GM21447 (cell line): Measurements from ENCODE around the gene SSBP4.
"Not testable (repeated sequence)": the region's sequence is repeated elsewhere in the genome, so short reads cannot be mapped to it uniquely, and the experiment has no call there.

Source experiments
- ATAC-seq: cut with Tn5 transposase; IDR thresholded peaks from one replicate; pipeline ENCODE4 v1.9.1; 2021; ENCODE audit not compliant: unreplicated experiment

The SSBP4 gene

GRCh38 chr19:18419195-18419698 lies at the start of gene SSBP4:
Gene SSBP4, plus strand, starts transcription at chr19:18419398. Its CDS starts 251 bp downstream, at chr19:18419649.
- ATAC-seq, result peak; percentile 40

- no peak for ATAC-seq
These were observed 45.7 kb upstream of the SSBP4 start for GRCh38 chr19:18373407-18373891.

DNA sequence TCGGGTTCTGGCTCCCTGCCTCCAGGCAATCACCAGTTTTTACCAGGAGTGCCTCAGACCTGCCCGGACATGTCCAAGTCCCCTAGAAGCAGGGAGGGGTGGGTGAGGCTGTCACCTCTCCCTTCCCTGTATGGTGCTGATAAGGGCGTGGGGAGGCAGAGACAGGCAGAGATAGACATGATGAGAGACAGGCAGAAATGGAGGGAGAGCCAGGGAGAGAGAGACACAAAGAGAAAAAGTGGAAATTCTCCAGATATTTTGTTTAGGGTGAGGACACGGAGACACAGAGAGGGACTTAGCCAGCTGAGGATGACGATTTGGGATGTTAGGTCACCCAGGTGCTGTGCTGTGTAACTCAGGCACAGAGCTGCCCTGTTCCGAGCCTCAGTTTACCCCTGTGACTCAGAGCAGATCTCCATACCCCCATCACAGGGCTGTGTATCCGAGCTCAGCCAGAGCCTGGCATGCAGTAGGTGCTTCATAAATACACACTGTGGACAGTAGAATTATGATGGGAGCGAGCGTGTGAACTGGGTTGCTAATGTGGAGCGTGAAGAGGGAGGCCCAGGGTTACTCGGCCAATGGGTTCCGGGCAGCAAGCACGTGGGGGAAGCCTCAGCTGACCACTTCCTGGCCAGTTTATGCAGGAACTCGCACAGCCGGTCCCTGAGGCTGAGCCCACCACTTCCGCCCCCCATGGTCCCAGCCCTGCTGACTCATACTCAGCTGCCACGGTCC lies 45.1 kb upstream of the SSBP4 start:
- peak; percentile 76 for ATAC-seq

DNA sequence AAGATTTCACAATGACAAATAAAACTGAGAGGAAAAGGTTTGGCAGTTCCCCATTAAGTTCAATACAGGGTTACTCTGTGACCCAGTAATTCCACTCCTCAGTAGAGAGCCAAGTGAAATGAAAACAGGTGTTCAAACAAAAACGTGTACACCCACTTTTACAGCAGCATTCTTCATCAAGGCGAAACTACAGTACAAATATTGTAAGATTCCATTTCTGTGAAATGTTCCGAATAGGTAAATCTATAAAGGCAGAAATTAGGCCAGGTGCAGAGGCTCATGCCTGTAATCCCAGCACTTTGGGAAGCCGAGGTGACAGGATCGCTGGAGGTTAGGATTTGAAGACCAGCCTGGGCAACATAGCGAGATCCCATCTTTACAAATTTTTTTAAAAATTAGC lies 42.2 kb upstream of the SSBP4 start:
- no peak for ATAC-seq

- no peak for ATAC-seq
These were observed 39.1 kb upstream of the SSBP4 start for GRCh38 chr19:18379803-18380747.

DNA sequence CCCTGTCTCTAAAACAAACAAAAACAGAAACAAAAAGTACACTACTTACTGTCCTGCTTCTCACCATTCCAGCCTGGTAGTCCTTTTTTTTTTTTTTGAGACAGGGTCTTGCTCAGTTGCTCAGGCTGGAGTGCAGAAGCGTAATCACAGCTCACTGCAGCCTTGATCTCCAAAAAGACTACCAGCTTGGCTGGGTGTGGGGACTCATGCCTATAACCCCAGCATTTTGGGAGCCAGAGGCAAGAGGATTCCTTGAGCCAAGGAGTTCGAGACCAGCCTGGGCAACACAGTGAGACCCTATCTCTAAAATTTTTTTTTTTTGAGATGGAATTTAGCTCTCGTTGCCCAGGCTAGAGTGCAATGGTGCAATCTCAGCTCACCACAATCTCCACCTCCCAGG lies 38.4 kb upstream of the SSBP4 start:
- ATAC-seq, result no peak

- not testable (repeated sequence) for ATAC-seq
These were observed 35.6 kb upstream of the SSBP4 start for GRCh38 chr19:18383622-18384021.

DNA sequence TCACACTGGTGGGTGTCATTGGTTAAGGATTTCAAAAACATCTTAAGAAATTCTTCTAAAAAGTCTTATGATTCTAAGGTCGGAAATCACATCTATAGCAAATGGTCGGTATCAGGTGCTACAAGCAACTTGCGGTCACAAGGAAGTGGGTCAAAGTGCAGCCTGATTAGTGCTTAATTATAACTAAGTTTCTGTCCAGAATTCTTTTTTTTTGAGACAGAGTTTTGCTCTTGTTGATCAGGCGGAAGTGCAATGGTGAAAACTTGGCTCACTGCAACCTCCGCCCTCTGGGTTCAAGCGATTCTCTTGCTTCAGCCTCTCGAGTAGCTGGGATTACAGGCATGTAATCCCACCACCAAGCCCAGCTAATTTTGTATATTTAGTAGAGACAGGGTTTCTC lies 34.4 kb upstream of the SSBP4 start:
- ATAC-seq, result no peak

DNA sequence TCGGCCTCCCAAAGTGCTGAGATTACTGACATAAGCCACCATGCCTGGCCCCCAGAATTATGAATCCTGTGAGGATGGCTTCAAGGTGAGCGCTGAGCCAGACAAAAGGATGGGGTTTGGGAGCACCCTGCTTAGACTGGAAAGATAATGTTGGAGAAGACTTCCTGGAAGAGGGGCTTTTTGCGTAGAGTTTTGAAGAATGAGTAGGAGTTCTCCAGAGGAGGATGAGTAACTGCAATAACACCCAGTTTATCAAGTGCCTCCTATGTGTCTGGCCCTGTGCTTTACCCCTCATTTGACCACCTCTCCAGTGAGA lies 33.9 kb upstream of the SSBP4 start:
- no peak for ATAC-seq

DNA sequence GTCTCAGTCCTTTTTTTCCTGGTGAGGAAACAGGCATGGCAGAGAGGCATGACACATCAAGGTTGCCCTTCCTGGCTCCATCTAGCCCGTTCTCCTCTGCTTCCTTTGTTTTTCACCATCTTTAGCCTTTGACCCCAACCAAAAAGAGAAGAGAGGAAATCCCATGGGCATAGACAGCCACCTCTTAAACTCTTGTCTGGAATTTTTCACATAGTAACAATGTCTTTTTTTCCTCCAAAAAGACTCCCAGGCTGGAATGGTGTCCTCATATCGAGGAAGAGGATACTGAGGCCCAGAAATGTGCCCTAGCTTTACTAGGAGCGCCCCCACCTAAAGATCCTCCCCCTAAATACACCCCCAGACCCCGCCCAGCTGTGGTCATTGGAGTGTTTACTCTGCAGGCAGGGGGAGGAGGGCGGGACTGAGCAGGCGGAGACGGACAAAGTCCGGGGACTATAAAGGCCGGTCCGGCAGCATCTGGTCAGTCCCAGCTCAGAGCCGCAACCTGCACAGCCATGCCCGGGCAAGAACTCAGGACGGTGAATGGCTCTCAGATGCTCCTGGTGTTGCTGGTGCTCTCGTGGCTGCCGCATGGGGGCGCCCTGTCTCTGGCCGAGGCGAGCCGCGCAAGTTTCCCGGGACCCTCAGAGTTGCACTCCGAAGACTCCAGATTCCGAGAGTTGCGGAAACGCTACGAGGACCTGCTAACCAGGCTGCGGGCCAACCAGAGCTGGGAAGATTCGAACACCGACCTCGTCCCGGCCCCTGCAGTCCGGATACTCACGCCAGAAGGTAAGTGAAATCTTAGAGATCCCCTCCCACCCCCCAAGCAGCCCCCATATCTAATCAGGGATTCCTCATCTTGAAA lies 33.3 kb upstream of the SSBP4 start, which contains the start of gene GDF15:
GDF15 (plus strand) TSS at position 484 of the 868 bp plus-strand sequence; CDS start at position 516, 32 bp downstream.
- no peak for ATAC-seq

DNA sequence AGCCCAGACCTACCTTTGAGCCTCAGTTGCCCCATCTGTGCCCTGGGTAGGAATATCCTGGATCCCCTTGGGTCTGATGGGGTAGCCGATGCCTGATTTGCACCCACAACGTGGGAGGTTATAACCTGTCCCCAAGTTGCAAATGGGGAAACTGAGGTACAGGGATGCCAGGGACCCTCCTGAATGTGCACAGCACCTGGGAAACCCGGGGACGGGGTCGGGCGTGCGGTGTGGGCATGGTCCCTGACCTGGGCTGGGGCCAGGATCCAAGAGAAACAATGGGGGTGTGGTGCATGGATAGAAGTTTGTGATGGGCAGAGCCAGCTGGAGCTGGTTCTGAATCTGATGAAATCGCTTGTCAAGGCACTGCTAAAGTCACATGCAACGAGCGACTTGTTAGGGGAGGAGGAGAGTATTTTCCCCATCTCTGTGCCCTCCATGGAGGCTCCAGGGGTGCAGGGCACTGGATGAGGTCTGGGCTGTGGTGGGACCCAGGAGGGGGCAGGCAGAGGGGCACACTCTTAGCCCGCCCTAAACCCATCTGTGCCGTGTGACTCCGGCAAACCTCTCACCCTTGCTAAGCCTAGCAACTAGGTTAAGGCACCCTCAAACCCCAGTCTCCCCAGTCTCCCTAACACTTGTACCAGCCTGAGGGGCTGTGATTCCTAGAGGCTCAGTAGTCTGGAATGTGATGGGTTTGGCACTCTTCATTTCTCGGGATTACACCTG lies 32.5 kb upstream of the SSBP4 start:
- ATAC-seq, result no peak

GRCh38 chr19:18388100-18388959 lies 30.9 kb upstream of the SSBP4 start:
- ATAC-seq, result peak; percentile 57

- no peak for ATAC-seq
These were observed 30.1 kb upstream of the SSBP4 start for GRCh38 chr19:18388960-18389725.

DNA sequence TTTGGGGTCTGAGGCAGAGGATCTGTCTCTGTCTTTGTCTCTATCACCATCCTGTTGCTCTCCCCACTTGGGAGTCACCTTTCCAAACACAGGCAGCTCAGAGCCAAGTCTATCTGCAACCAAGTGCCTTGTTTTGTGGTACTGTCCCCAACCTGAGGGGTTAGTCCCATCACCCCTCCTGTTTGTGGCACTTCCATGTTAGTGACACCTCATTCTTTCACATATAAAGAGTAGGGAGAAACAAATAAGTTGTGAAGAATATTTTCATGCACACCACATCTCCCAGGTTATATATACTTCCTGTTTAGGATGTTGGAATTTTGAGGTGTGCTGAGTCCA lies 29.5 kb upstream of the SSBP4 start:
- no peak for ATAC-seq

DNA sequence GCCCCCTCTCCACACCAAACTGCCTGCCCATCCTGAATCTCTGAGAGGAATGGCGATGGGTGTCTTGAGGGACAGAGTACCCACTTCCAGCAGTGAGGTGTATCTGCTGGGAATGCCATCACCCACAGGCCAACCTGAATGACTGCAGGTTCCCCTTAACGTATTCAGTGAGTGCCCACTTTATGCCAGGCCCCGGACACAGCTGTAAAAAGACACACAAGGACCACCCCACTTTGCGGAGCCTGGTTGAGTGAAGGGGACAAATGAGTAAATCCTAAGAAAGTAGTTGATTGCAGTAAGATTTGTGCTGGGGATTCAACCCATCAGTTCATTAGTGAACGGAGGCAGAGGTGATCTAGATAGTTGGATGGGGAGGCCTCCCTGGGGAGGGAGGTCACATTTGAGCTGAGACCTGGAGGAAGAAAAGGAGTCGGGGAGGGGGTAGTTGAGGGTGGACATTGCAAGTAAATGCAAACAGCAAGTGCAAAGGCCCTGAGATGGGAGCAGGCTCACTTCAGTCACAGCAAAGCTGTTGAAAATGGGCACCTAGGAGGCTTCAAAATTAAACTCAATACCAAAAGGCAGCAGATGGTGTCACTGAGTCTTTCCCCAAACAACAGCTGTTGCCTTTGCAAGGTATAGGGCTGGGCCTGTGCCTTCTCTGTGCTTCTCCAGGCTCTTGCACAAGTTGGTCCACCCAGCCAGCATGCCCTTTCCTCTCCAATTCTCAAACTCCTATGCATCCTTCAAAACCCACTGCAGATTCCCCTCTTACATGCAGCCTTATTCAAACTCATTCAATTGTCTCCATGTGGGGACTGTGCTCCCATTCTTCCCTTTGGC lies 28.9 kb upstream of the SSBP4 start:
- no peak for ATAC-seq

GRCh38 chr19:18391509-18392075 lies 27.6 kb upstream of the SSBP4 start:
- ATAC-seq, result no peak

DNA sequence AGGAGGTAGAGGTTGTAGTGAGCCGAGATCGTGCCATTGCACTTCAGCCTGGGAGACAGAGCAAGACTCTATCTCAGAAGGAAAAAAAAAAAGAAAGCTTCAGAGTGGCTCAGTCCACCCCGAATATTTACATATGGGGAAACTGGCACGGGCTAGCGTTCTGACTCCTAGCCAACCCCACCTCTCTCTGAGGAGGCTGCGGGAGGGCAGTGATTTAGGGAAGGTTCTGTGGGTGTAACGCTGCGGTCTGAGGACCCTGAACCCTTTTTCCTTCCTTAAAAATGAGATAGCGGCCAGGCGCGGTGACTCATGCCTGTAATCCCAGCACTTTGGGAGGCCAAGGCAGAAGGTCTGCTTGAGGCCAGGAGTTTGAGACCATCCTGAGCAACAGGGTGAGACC lies 26.8 kb upstream of the SSBP4 start:
- no peak for ATAC-seq
